GM10847 (cell line): ENCODE data around the gene CCND1.

Experiments
- POLR2A ChIP-seq: IDR thresholded peaks from 2 replicates; pipeline ENCODE4 v1.6.1; 2011; ENCODE audit not compliant: insufficient read length; ENCODE audit errors: extremely low read depth

The CCND1 gene

DNA sequence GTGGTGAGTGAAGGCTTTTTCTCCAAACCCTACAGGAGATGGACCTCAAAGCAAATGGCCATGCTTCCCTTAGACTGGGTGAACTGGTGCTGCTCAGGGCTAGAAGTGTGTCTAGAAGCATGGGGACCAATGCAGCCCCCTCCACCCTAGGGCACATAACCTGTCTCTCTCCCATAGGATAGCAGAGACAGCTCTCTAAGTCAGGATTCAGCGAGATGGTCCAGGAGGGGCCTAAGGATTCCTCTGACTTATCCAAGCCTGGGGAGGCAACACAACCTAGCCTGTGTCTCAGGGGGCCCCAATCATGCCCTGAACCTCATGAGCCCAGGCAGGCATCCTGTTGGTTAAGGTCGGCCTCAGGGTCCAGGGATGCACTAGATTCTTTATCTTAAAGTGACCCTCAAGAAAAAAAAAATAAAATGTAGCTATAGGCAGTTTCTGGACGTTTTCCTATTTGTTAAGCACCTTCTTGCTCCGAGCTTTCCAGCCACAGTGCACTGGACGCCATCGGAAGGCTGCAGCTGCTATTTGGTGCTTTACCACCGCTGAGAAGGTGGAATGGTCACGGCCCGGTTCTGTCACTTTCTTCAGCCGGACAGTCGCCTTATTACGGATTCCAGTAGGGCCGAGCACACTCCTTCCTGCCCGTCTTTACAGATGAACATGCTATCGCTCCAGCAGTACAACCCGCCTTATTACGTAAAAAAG lies 5.0 kb upstream of the CCND1 start:
- no peak for TF ChIP-seq POLR2A

DNA sequence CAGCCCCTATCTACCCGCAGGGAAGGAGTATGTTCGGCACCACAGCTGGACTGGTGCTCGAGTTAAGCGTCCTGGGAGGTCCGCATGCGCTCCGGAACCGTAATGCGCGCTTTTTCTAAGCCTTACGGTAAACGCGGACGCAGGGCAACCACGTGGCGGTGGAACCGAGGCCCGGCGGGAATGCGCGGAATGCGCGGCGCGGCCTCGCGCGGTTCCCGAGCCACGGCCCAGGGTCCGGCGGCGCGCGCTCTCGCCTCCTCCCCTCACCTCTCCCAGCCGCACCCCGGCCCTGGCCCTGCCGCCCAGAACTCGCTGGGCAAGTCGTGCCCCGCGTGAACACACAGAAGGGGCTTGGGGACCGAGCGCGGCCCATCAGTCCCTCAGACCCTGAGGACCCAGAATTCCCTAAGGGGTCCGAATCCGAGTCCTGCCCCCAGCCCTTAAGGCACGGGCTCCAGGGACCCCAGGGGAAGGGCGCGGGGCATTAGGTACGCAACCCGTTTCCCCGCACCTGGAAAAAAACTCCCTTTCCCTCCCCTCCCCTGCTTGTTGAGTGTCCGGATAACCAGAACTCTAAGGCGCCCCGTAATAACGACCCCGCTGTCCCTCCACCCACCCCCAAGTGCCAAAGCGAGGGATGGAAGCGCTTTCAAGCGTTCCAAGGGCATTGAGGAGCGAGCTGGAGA lies 4.3 kb upstream of the CCND1 start:
- TF ChIP-seq POLR2A = no peak

DNA sequence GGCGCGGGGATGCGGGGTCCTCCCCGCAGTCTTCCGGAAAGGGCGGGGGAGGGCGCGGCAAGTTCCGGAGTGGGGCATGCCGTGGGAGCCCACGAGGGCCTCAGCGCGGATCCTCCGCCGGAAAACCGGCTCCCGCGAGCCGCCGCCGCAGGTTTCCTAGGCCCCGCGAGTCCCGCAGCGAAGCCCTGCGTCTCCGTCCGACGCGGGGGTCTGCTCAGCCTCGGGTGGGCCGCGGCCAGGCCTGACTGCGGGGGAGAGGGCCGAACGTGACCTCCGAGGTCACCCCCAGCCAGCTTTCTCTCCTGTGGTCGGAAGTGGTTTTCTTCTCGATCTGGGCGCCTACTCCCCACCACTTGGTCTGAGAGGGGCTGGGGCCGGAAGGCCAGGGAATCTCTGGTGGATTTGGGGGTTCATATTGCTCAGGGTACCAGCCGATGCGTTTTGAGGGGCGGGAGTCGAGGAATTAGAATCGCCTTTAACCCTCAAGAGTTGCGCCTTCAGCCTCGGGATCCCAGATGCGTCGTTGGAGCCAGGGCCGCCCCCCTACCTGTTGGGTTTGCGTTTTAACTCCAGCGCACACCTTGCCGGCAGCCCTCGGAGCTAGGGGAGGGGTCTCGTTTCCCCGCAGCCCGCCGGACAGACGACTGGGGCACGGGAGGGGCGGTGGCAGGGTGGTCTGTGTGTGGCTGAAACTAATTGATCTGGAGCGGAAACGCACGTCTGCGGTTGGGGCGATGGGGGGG lies 3.6 kb upstream of the CCND1 start:
- TF ChIP-seq POLR2A = no peak

DNA sequence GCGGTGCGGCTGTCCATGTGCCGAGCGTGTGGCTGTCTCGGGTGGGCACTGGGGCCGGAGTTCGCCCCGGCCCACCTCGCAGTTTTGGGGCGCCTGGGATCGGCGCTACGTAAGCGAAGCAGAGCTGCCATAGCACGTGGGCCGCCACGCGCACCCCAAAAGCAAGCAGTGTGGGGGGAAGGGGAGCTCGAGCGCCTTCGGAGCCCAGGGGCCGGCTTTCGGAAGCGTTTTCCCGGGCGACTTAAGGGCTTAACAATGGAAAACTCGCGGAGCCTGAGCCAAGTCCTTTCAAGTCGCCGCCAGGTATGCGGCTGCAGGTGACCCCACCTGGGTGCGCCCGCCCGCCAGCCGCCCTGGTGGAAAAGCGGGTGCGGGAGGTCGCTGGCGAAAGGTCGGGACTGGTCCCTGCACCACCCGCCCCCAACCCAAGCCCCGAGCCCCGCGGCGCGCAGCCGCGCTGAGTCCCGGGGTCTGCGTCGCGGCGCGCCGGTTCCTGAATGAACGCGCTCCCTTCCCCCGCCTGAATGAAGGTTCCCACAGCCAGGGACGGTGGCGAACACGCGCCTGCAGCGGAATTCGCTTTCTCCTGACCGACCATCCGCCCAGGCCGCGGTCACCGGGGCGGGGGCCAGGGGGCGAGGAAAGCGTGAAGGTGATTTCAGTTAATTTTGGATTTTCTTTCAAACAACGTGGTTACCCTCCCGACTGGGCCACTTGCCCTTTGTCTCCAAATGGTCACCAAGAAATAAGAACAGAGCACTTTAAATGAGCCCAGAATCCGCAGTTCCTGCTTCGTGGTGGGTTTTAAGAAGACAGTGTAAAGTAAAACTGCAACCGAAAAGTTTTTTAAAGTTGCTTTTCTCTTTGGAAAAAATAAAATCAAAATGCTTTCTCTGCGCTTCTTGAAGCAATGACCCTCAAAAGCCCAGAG lies 2.8 kb upstream of the CCND1 start:
- no peak for TF ChIP-seq POLR2A

DNA sequence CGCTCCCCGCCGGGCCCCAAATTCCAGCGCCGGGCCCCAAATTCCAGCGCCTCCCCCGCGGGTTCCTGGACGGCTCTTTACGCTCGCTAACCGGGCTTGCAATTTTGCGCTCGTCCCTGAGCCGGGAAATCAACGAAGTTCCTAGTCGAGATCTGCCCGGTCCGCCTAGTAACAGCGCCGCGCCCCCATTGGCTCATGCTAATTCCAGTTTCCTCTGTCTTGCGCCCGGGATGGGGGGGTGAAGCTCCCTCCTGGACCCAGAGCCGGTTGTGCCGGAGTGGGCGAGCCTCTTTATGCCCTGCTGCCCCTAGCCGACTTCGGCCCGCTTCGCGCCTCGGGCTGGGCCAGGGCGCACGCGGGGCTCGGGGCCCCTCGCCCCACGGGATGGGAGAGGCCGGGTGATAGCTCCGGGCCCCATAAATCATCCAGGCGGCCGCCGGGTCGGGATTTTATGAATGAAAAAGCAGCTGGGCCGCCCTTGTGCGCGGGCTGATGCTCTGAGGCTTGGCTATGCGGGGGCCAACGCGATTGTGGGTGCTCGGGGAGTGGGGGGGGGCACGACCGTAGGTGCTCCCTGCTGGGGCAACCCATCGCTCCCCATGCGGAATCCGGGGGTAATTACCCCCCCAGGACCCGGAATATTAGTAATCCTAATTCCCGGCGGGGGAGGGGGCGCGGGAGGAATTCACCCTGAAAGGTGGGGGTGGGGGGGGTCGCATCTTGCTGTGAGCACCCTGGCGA lies 1.8 kb upstream of the CCND1 start:
- TF ChIP-seq POLR2A = no peak

DNA sequence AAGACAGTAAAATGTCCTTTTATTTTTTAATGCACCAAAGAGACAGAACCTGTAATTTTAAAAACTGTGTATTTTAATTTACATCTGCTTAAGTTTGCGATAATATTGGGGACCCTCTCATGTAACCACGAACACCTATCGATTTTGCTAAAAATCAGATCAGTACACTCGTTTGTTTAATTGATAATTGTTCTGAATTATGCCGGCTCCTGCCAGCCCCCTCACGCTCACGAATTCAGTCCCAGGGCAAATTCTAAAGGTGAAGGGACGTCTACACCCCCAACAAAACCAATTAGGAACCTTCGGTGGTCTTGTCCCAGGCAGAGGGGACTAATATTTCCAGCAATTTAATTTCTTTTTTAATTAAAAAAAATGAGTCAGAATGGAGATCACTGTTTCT lies 1.1 kb upstream of the CCND1 start:
- TF ChIP-seq POLR2A = no peak

DNA sequence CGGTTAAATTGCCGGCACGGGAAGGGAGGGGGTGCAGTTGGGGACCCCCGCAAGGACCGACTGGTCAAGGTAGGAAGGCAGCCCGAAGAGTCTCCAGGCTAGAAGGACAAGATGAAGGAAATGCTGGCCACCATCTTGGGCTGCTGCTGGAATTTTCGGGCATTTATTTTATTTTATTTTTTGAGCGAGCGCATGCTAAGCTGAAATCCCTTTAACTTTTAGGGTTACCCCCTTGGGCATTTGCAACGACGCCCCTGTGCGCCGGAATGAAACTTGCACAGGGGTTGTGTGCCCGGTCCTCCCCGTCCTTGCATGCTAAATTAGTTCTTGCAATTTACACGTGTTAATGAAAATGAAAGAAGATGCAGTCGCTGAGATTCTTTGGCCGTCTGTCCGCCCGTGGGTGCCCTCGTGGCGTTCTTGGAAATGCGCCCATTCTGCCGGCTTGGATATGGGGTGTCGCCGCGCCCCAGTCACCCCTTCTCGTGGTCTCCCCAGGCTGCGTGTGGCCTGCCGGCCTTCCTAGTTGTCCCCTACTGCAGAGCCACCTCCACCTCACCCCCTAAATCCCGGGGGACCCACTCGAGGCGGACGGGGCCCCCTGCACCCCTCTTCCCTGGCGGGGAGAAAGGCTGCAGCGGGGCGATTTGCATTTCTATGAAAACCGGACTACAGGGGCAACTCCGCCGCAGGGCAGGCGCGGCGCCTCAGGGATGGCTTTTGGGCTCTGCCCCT lies 529 bp upstream of the CCND1 start:
- no peak for TF ChIP-seq POLR2A

DNA sequence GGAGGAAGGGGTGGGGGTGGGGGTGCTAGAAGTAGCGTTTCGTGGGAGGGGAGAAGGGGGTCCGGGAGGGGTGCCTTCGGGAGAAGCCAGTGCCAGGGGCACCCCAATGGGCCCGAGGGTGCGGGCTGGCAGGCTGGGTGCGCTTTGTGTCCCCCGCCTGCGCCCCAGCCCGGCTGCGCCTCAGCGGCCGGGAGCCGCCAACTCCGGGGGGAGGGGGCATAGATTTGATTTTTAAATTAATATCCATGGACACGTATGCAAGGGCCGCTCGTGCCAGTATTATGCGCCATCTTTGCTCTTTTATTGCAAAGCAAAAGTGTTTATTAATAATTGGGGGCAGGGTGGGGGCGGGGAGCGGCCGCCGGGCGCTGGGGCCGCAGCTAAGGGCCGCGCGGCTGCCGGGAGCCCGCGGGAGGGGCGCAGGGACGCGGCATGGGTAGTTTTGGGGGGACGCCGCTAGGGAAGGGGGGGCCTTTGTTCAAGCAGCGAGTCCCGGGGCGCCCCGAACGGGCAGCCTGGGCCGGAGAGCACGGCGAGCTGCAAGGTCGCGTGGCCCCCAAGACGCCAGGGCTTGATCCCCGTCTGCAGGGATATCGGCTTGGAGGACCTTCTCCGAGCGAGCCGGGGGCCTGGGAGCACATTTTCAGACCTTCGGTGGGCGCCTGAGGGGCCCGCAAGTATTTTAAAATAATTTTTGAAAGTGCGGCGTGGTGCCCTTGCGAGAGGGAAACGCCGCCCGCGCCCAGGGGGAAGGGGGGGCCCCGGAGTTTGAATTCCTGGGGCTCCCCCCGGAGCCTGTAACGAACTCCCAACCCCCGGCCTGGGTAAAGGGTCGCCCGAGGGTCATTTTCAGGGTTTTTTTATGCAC lies 959 bp downstream of the CCND1 start:
- TF ChIP-seq POLR2A = no peak

DNA sequence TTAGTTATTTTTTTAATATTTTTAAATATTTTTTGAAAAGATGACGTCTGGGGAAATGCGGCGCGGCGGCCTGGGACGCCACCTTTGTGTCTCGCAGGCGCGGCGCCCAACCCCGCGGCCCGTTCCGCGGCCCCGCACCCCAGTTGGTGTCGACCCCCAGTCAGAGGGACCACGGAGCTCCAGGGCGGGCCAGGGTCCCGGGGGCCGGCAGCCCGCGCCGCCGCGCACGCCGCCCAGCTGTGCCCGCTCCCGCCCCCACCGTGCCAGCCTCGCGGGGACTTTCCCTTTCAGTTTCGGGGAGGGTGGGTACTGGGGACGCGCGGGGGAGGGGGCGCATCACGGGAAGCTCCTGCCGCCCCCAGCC lies 1.6 kb downstream of the CCND1 start:
- no peak for TF ChIP-seq POLR2A

DNA sequence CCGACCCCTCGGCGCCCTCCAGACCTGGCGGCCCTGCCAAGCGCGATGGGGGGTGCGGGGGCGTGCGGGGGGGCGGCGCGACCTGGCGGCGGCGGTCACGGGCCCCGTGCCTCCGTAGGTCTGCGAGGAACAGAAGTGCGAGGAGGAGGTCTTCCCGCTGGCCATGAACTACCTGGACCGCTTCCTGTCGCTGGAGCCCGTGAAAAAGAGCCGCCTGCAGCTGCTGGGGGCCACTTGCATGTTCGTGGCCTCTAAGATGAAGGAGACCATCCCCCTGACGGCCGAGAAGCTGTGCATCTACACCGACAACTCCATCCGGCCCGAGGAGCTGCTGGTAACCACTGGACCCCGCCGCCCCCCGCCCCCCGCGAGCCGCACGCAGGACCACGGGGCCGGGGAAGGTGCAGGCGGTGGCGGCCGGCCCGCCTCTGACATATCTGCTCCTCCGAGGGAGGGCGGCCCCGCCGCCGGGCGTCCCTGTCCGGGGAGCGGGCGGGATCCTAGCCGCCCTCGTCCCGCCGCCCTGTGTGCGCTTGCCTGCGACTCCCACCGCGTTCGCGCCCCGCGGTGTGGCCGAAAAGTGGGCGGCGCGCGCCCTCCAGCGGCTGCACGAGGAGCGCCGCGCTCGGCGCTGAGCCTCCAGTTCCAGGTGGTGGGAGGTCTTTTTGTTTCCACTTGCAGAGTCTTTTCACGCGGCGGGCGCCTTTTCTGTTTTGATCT lies 2.1 kb downstream of the CCND1 start:
- no peak for TF ChIP-seq POLR2A

DNA sequence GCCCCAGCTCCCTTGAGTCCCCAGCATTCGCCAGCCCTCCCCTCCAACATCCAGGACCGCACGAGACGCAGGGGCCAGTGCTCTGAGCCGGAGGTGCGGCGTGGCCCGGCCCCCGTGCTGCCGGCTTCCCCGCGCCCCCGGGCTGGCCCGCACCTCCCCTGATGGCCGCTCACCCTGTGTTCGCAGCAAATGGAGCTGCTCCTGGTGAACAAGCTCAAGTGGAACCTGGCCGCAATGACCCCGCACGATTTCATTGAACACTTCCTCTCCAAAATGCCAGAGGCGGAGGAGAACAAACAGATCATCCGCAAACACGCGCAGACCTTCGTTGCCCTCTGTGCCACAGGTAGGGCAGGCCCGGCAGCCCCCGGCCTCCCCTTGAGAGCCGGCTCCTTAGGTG lies 2.7 kb downstream of the CCND1 start:
- TF ChIP-seq POLR2A = no peak
